HFFc6 (cell line): ENCODE measurements around the gene POLD4. TPM values are rescaled to one million over a fixed set of nuclear protein-coding genes. Genes with fewer than 3 reads are reported as not detected.

Source experiments
- DNase-seq: peaks from one replicate; pipeline ENCODE4 v3.0.0-alpha.2; 2018
- H3K27ac Mint-ChIP-seq: 2 replicates; pipeline ENCODE4 v1.8.0; 2020; ENCODE audit warnings: mild to moderate bottlenecking, mixed read lengths
- H3K27me3 Mint-ChIP-seq: 2 replicates; pipeline ENCODE4 v1.8.0; 2021; ENCODE audit warnings: mild to moderate bottlenecking, moderate library complexity, mixed read lengths; ENCODE audit not compliant: insufficient read depth
- H3K36me3 Mint-ChIP-seq: 2 replicates; pipeline ENCODE4 v1.8.0; 2021; ENCODE audit warnings: low read depth, mixed read lengths
- H3K4me1 Mint-ChIP-seq: 2 replicates; pipeline ENCODE4 v1.8.0; 2020; ENCODE audit warnings: low read depth, mixed read lengths
- H3K4me3 Mint-ChIP-seq: 2 replicates; pipeline ENCODE4 v1.8.0; 2020; ENCODE audit warnings: mild to moderate bottlenecking, moderate library complexity, mixed read lengths
- H3K9me3 Mint-ChIP-seq: 2 replicates; pipeline ENCODE4 v1.8.0; 2020; ENCODE audit warnings: mild to moderate bottlenecking, mixed read lengths
- total RNA-seq, 6 experiments: library from RNA; stranded (reverse); fragmentation: NEBNext Ultra II Directional; extraction: Animal tissue kit (Norgen Biotek cat#: 25700); gene quantifications; 2 replicates in 1 of 6; 3 replicates in 5 of 6; pipeline ENCODE4 v1.2.3, GENCODE V29; 2021
- TF ChIP-seq, protein P1 (sequence below): fragments of 200-600 bp; sonication (generic); IDR thresholded peaks from 2 replicates; pipeline ENCODE4 v1.5.0; 2021; ENCODE audit warnings: antibody characterized with exemption, mild to moderate bottlenecking

Gene POLD4
- total RNA-seq, 6 experiments from 2014 or later, result 69.1 to 80.7 (median 70.9) TPM

DNA sequence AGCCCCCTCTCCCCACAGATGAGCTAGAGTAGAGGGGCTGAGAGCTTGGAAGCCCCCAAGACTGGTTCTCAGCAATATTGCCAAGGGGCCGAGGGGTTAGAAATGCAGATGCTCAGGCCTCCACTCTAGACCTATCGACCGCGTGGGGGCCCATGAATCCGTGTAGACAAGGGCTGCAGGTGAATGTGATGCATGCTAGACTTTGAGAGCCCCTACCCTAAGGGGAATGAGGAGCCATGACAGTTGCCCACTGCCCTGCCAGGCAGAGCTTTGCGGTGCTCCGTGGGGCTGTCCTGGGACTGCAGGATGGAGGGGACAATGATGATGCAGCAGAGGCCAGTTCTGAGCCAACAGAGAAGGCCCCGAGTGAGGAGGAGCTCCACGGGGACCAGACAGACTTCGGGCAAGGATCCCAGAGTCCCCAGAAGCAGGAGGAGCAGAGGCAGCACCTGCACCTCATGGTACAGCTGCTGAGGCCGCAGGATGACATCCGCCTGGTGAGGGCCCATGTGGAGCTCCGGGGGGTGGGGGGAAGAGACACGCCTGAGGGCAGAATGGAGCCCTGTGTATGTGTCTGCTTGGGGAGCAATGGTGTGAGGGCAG, 48.7 kb downstream of the POLD4 start:
- no peak for DNase-seq
- H3K9me3 Mint-ChIP-seq, result no peaks in the 10 kb centered on the region
- H3K4me1 Mint-ChIP-seq, result peaks cover 5% of the 10 kb centered on the region; the same call in 1 of the 2 replicates
- no peaks in the 10 kb centered on the region for H3K27me3 Mint-ChIP-seq
- H3K4me3 Mint-ChIP-seq, result peak overlapping the region; percentile 65
- TF ChIP-seq, protein P1, sequence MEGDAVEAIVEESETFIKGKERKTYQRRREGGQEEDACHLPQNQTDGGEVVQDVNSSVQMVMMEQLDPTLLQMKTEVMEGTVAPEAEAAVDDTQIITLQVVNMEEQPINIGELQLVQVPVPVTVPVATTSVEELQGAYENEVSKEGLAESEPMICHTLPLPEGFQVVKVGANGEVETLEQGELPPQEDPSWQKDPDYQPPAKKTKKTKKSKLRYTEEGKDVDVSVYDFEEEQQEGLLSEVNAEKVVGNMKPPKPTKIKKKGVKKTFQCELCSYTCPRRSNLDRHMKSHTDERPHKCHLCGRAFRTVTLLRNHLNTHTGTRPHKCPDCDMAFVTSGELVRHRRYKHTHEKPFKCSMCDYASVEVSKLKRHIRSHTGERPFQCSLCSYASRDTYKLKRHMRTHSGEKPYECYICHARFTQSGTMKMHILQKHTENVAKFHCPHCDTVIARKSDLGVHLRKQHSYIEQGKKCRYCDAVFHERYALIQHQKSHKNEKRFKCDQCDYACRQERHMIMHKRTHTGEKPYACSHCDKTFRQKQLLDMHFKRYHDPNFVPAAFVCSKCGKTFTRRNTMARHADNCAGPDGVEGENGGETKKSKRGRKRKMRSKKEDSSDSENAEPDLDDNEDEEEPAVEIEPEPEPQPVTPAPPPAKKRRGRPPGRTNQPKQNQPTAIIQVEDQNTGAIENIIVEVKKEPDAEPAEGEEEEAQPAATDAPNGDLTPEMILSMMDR, result no peak
- no peak overlapping the region for H3K27ac Mint-ChIP-seq
- H3K36me3 Mint-ChIP-seq, result no peaks in the 10 kb centered on the region; the same call in 1 of the 2 replicates

DNA sequence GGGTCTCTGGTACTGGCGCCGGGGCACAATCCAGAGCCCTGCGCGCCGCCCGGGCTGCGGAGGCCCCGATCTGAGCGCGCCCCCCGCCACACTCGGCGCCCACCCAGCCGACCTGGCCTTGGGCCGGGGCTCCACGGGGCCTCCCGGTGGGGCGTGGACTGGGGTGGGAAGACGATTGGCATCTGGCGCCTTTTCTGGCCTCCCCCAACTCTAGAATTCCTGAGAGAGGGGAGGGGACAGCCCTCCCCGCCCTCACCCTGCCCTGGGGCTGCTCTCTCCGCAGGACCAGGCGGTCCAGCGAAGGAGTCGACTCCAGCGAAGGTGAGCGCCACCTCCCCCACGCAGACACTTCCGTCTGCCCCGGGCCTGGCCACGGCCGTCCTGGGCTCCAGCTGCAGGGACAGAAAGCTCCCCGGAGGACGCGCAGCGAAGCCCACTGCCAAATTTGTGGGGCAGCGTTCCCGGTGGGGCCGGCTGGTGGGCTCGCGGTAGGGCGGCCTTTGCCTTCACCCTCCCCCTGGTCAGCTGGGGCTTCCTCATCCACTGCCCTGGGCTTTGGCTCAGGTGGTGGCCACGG, 49.4 kb downstream of the POLD4 start:
- peak overlapping the region; percentile 65 for H3K4me3 Mint-ChIP-seq
- no peak overlapping the region for H3K27ac Mint-ChIP-seq
- peaks cover 5% of the 10 kb centered on the region; the same call in 1 of the 2 replicates for H3K4me1 Mint-ChIP-seq
- no peaks in the 10 kb centered on the region; the same call in 1 of the 2 replicates for H3K36me3 Mint-ChIP-seq
- no peaks in the 10 kb centered on the region for H3K9me3 Mint-ChIP-seq
- no peaks in the 10 kb centered on the region for H3K27me3 Mint-ChIP-seq
- no peak for DNase-seq
- TF ChIP-seq, protein P1, result no peak

DNA sequence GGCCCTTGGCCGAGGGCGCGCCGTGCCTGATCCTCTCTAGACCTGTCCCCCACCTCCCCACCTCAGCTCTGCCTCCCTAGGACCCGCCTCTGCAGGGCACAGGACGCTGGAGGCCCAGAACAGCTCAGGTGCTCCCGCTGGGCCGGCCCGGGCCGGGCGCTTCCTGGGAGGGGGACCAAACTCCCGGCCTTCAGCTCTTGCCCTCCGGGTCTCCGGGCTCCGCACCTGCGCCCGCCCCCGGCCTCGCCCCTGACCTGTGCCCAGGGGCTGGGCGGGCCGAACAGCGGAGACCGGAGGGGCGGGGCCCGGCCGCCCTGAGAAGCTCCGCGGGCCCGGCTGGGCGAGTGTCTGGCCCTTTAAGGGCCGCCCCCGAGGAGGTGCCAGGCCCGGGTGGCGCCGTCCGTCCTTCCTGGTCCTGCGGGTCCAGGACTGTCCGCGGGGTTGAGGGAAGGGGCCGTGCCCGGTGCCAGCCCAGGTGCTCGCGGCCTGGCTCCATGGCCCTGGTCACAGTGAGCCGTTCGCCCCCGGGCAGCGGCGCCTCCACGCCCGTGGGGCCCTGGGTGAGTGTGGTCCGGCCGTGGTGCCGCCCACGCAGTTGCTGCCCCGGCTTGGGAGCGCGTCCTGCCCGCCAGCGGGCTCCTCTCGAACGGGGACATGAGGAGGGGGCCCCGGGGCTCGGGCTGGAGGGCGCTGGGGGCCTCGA, 50.1 kb downstream of the POLD4 start, which contains the start of gene SSH3:
SSH3 (plus strand) TSS at position 399 of the 703 bp plus-strand sequence; CDS start at position 495, 96 bp downstream.
- Mint-ChIP-seq H3K36me3 (peaks cover 4% of the 10 kb centered on the region), H3K4me1 (peaks cover 5% of the 10 kb centered on the region; the same call in 1 of the 2 replicates), H3K4me3 (peak within 1 kb of the TSS; percentile 65), H3K27me3 (no peaks in the 10 kb centered on the region), H3K27ac (peak within 1 kb of the TSS; percentile 18; the same call in 1 of the 2 replicates), H3K9me3 (no peaks in the 10 kb centered on the region)
- TF ChIP-seq, protein P1, result no peak
- DNase-seq, result peak; percentile 31

DNA sequence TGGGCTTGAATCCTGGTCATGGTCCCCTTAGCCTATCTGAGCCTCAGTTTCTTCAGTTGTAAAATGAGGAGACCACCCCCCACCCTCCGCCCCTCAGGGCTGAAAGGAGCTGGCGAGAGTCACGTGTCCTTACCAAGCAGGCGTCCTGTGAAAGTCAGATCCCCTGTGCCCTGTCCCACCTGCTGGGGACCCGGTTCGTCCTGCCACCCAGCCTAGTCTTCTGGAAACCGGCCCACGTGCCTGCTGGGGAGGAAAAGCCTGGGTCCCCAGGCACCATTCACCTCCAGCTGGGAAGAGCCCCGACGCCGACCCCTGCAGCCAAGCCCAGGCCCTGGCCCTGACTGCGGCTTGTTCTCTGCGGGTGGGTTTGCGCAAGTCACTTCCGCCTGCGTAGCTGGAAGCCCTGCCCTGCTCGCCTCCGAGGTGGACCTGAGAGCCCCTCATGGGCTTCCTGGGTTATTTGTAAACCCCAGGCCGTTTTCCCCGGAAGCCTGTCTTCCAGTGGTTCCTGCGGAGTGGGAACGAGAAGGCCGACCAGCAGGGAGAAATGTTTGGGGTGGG, 50.7 kb downstream of the POLD4 start:
- Mint-ChIP-seq H3K4me1 (peaks cover 5% of the 10 kb centered on the region; the same call in 1 of the 2 replicates), H3K9me3 (no peaks in the 10 kb centered on the region), H3K36me3 (peaks cover 5% of the 10 kb centered on the region), H3K4me3 (peak overlapping the region; percentile 30; the same call in 1 of the 2 replicates), H3K27me3 (no peaks in the 10 kb centered on the region), H3K27ac (peak overlapping the region; percentile 18; the same call in 1 of the 2 replicates)
- DNase-seq, result no peak
- TF ChIP-seq, protein P1, result no peak

DNA sequence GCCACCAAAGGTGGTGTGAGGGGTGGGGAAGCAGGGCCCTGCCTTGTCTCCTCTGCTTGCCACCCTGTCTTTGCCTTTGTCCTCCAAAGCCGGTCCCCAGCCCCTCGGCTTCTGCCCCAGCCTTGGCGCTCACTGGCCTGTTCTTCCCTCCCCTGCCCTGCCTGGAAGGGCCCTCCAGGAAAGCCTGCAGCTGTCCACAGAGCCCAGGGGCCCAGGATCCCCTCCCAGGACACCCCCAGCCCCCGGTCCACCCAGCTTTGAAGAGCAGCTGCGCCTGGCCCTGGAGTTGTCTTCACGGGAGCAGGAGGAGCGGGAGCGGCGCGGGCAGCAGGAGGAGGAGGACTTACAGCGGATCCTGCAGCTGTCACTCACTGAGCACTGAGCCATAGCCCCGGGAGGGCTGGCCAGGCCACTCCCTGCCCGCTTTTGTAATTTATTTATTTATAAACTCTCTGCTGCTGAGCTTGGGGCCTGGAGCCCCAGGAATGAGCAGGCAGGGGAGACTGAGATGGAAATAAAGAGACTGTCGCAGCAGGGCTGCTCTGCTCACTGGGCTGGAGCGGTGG, 51.3 kb downstream of the POLD4 start:
- Mint-ChIP-seq H3K27ac (no peak overlapping the region), H3K27me3 (no peaks in the 10 kb centered on the region), H3K9me3 (0 out of 2 replicates have a peak, but pooled peaks cover 1% of the 10 kb centered on the region), H3K36me3 (peaks cover 7% of the 10 kb centered on the region), H3K4me3 (peak overlapping the region; percentile 30; the same call in 1 of the 2 replicates), H3K4me1 (peaks cover 5% of the 10 kb centered on the region; the same call in 1 of the 2 replicates)
- DNase-seq, result no peak
- TF ChIP-seq, protein P1, result no peak
